Suprapubic skin (tissue), 4 donors: ENCODE measurements around the gene TMEM126B. TPM values are rescaled to one million over a fixed set of nuclear protein-coding genes. Genes with fewer than 3 reads are reported as not detected.
"Not testable (repeated sequence)": the region's sequence is repeated elsewhere in the genome, so short reads cannot be mapped to it uniquely, and the experiment has no call there.

Experiments
- DNase-seq, 2 donors: peaks; one replicate each; pipeline ENCODE4 v3.0.0-alpha.2; 2019; ENCODE audit warnings: low spot score in 2 of 2
- H3K27ac ChIP-seq: fragments of 200-600 bp; sonication (generic); one replicate; pipeline ENCODE4 v1.5.1; 2019
- H3K27me3 ChIP-seq: fragments of 200-600 bp; sonication (generic); one replicate; pipeline ENCODE4 v1.5.1; 2019
- H3K36me3 ChIP-seq: fragments of 200-600 bp; sonication (generic); one replicate; pipeline ENCODE4 v1.5.1; 2019
- H3K4me1 ChIP-seq: fragments of 200-600 bp; sonication (generic); one replicate; pipeline ENCODE4 v1.5.1; 2019
- H3K4me3 ChIP-seq: fragments of 200-600 bp; sonication (generic); one replicate; pipeline ENCODE4 v1.5.1; 2019; ENCODE audit warnings: mild to moderate bottlenecking
- H3K9me3 ChIP-seq: fragments of 200-600 bp; sonication (generic); one replicate; pipeline ENCODE4 v1.5.1; 2019
- EP300 ChIP-seq: sonication (generic); formaldehyde crosslinking; IDR thresholded peaks from one replicate; pipeline ENCODE4 v1.6.1; 2017; ENCODE audit warnings: antibody characterized with exemption
- POLR2A ChIP-seq, 2 donors: fragments of 450-650 bp; IDR thresholded peaks; one replicate each; pipeline ENCODE4 v1.6.1; 2017; ENCODE audit warnings: antibody characterized with exemption in 2 of 2, mild to moderate bottlenecking in 2 of 2, moderate library complexity in 2 of 2
- POLR2AphosphoS5 ChIP-seq, 3 donors: sonication (generic); formaldehyde crosslinking; IDR thresholded peaks; one replicate each; pipeline ENCODE4 v1.6.1; 2017; ENCODE audit warnings: antibody characterized with exemption in 3 of 3
- WGBS: methylation state at CpG from one replicate; pipeline ENCODE4 v1.1.5; 2018; 5-methylcytosine and 5-hydroxymethylcytosine counted together
- total RNA-seq, 4 donors: library from RNA; depleted of rRNA; stranded (reverse); fragments of >200 nt; gene quantifications; one replicate each; pipeline ENCODE4 v1.1.0, GENCODE V29; 2016
- TF ChIP-seq, protein P1 (sequence below), 2 donors: fragments of 200-600 bp in 1 of 2; fragments of 450-650 bp in 1 of 2; sonication (generic) in 1 of 2; IDR thresholded peaks; one replicate each; pipeline ENCODE4 v1.5.1; 2016 to 2019; ENCODE audit warnings: antibody characterized with exemption in 2 of 2, mild to moderate bottlenecking in 1 of 2, moderate library complexity in 1 of 2

Gene TMEM126B
- total RNA-seq, 4 donors from 2014 or later = 32.4 to 38.4 (median 34.8) TPM

- Histone ChIP-seq H3K4me1 (peaks cover 18% of the 10 kb centered on the region), H3K9me3 (no peaks in the 10 kb centered on the region), H3K4me3 (no peak overlapping the region), H3K27me3 (no peaks in the 10 kb centered on the region), H3K36me3 (peaks cover 26% of the 10 kb centered on the region), H3K27ac (no peak overlapping the region)
- no peak for DNase-seq
- TF ChIP-seq POLR2A (IDR thresholded peaks at IDR 0.05) (no peak), EP300 (no peak), POLR2AphosphoS5 (IDR thresholded peaks at IDR 0.05) (no peak)
- TF ChIP-seq, protein P1, sequence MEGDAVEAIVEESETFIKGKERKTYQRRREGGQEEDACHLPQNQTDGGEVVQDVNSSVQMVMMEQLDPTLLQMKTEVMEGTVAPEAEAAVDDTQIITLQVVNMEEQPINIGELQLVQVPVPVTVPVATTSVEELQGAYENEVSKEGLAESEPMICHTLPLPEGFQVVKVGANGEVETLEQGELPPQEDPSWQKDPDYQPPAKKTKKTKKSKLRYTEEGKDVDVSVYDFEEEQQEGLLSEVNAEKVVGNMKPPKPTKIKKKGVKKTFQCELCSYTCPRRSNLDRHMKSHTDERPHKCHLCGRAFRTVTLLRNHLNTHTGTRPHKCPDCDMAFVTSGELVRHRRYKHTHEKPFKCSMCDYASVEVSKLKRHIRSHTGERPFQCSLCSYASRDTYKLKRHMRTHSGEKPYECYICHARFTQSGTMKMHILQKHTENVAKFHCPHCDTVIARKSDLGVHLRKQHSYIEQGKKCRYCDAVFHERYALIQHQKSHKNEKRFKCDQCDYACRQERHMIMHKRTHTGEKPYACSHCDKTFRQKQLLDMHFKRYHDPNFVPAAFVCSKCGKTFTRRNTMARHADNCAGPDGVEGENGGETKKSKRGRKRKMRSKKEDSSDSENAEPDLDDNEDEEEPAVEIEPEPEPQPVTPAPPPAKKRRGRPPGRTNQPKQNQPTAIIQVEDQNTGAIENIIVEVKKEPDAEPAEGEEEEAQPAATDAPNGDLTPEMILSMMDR (IDR thresholded peaks at IDR 0.05) = no peak
- 66% methylated on average over 3 of the region's 3 CpGs for WGBS
Measured at GRCh38 chr11:85652786-85653447, 24.5 kb downstream of the TMEM126B start.

DNA sequence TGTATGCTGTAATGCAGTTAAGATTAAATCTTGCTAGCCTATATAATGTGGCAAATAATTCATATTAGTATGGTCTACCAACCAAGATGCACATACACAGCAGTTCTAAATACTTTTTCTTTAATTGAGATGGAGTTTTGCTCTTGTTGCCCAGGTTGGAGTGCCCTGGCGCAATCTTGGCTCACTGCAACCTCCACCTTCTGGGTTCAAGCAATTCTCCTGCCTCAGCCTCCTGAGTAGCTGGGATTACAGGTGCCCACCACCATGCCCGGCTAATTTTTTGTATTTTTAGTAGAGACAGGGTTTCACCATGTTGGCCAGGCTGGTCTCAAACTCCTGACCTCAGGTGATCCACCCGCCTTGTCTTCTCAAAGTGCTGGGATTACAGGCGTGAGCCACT is 25.9 kb downstream of the TMEM126B start:
- H3K4me1 ChIP-seq = peaks cover 13% of the 10 kb centered on the region
- 96% methylated on average over 4 of the region's 4 CpGs for WGBS
- H3K36me3 ChIP-seq = peaks cover 26% of the 10 kb centered on the region
- H3K27me3 ChIP-seq, H3K27ac ChIP-seq, H3K4me3 ChIP-seq, DNase-seq, H3K9me3 ChIP-seq: not testable (repeated sequence)

DNA sequence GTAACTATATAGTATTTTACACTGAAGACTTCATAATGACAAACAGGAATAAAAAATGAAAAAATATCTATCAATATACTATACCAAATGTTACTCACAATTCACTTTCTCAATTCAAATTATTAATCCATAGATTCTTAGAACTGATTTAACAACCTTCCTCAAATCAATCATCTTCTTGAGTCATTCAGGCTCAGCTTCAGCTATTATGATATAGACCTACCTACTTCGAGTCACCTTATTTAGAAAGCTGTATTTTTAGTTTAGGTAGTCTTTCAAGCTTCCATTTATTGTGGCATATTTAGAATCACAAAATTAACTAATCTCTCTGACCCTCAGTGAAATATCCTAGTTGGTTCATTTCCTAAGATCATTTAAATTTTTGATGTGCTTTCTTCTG is 28.4 kb downstream of the TMEM126B start:
- H3K4me3 ChIP-seq = no peak overlapping the region
- H3K4me1 ChIP-seq = peaks cover 30% of the 10 kb centered on the region
- WGBS = 81% methylated on average over 1 of the region's 1 CpG
- peaks cover 24% of the 10 kb centered on the region for H3K36me3 ChIP-seq
- no peaks in the 10 kb centered on the region for H3K9me3 ChIP-seq
- TF ChIP-seq POLR2A (IDR thresholded peaks at IDR 0.05) = no peak
- TF ChIP-seq, protein P1 (IDR thresholded peaks at IDR 0.05) = no peak
- no peak for TF ChIP-seq POLR2AphosphoS5 (IDR thresholded peaks at IDR 0.05)
- DNase-seq = no peak
- H3K27ac ChIP-seq = no peak overlapping the region
- no peaks in the 10 kb centered on the region for H3K27me3 ChIP-seq

DNA sequence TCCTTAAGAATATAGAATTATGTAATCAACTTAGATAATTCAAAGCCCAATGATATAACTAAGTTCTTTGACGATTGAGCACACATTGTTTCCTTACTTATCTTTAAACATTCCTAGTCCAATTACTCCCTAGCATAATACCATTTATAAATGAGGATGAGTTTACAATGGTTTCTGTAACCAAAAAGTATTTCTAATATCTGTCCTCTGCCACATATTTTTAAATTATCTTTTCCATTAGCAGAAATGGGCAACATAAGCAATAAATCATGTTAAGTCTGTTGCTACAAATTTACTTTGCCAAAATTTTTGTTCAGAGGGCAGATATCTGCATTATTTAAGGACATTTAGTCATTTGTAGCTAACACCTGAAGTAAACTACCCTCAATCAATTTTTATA is 29.8 kb downstream of the TMEM126B start:
- no peak for TF ChIP-seq EP300
- TF ChIP-seq POLR2AphosphoS5 (IDR thresholded peaks at IDR 0.05) = no peak
- no peak for TF ChIP-seq POLR2A (IDR thresholded peaks at IDR 0.05)
- TF ChIP-seq, protein P1 (IDR thresholded peaks at IDR 0.05) = no peak
- WGBS = 38% methylated on average over 1 of the region's 1 CpG

DNA sequence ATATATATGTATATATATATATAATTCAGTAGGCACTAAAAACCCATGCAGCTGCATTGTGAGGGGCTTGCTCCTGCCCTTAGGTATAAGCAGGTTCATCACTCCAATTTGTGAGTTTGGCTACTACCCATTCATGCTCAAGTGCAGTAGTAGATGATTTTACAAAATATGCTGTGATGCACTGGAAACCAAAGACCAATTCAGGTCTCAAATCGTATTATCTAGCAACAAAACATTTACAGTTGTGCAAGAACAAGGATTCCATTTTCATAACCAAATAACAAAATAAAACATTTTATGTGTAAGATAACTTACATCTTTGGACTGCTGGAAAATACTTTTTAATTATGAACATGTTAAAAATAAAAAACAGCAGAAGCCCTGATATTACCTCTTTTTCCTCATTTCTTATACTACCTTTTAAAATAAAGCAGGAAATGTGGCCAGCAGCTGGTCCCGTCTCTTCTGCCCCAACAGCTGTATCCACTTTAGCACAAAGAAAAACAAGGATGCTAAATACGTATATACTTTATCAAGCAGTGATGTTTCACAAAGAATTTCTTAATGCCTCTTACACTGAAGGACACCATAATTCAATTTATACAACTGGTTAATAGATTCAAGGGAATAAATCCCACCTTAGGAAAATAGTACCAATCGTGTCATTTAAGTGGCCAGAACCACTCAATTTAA is 33.7 kb downstream of the TMEM126B start:
- peak overlapping the region; percentile 77 for H3K4me3 ChIP-seq
- WGBS = 12% methylated on average over 4 of the region's 4 CpGs
- peaks cover 3% of the 10 kb centered on the region for H3K36me3 ChIP-seq
- H3K27me3 ChIP-seq = no peaks in the 10 kb centered on the region
- no peak for DNase-seq
- TF ChIP-seq POLR2A (IDR thresholded peaks at IDR 0.05) (no peak), EP300 (no peak), POLR2AphosphoS5 (IDR thresholded peaks at IDR 0.05) (no peak)
- TF ChIP-seq, protein P1 (IDR thresholded peaks at IDR 0.05) = no peak
- no peak overlapping the region for H3K27ac ChIP-seq
- peaks cover 54% of the 10 kb centered on the region for H3K4me1 ChIP-seq
- no peaks in the 10 kb centered on the region for H3K9me3 ChIP-seq

More for the DNA sequence above, 29.8 kb downstream of the TMEM126B start:
- Histone ChIP-seq H3K4me1 (peaks cover 44% of the 10 kb centered on the region), H3K27ac (no peak overlapping the region), H3K36me3 (peaks cover 17% of the 10 kb centered on the region), H3K4me3 (no peak overlapping the region), H3K27me3 (no peaks in the 10 kb centered on the region), H3K9me3 (no peaks in the 10 kb centered on the region)
- DNase-seq = no peak
